Liver (tissue), 9 donors: Measurements from ENCODE around the gene INSIG2. TPM values are rescaled to one million over a fixed set of nuclear protein-coding genes. Genes with fewer than 3 reads are reported as not detected.

Experiments used
- DNase-seq: peaks from one replicate; pipeline ENCODE4 v3.0.0-alpha.2; 2017; ENCODE audit warnings: low spot score
- H3K27ac ChIP-seq, 2 donors: one replicate each; pipeline ENCODE4 v1.7.0; 2013; ENCODE audit warnings: inconsistent platforms in 2 of 2, low read length in 2 of 2, control low read depth in 1 of 2, low read depth in 1 of 2, mild to moderate bottlenecking in 1 of 2
- H3K27me3 ChIP-seq, 4 donors: one replicate each; pipeline versions ENCODE4 v1.6.1 to v1.7.0; 2013; ENCODE audit warnings: low read length in 3 of 4, inconsistent platforms in 1 of 4, mild to moderate bottlenecking in 1 of 4, moderate library complexity in 1 of 4; ENCODE audit not compliant: control insufficient read depth in 4 of 4, insufficient read depth in 4 of 4
- H3K36me3 ChIP-seq, 4 donors: one replicate each; pipeline versions ENCODE4 v1.6.1 to v1.7.0; 2013; ENCODE audit warnings: low read length in 3 of 4, mild to moderate bottlenecking in 3 of 4, low read depth in 1 of 4, moderate library complexity in 1 of 4; ENCODE audit not compliant: control insufficient read depth in 4 of 4, insufficient read depth in 3 of 4
- H3K4me1 ChIP-seq, 4 donors: one replicate each; pipeline versions ENCODE4 v1.6.1 to v1.7.0; 2013; ENCODE audit warnings: low read length in 3 of 4, mild to moderate bottlenecking in 3 of 4, moderate library complexity in 1 of 4; ENCODE audit not compliant: control insufficient read depth in 4 of 4, insufficient read depth in 4 of 4
- H3K4me3 ChIP-seq, 3 donors: one replicate each; pipeline versions ENCODE4 v1.6.1 to v1.7.0; 2013; ENCODE audit warnings: low read length in 3 of 3, control low read depth in 1 of 3, low read depth in 1 of 3, mild to moderate bottlenecking in 1 of 3
- H3K9ac ChIP-seq, 2 donors: one replicate each; pipeline ENCODE4 v1.7.0; 2013; ENCODE audit warnings: low read length in 2 of 2, mild to moderate bottlenecking in 2 of 2, moderate library complexity in 2 of 2, control low read depth in 1 of 2, low read depth in 1 of 2
- H3K9me3 ChIP-seq, 4 donors: one replicate each; pipeline versions ENCODE4 v1.6.1 to v1.7.0; 2013; ENCODE audit warnings: low read length in 3 of 4; ENCODE audit not compliant: control insufficient read depth in 4 of 4
- HNF4G ChIP-seq: IDR thresholded peaks from 2 replicates; pipeline ENCODE4 v1.6.1; 2016; ENCODE audit warnings: antibody characterized with exemption
- JUND ChIP-seq, 2 donors: IDR thresholded peaks; 2 replicates each; pipeline ENCODE4 v1.6.1; 2016; ENCODE audit warnings: antibody characterized with exemption in 2 of 2
- RAD21 ChIP-seq, 2 donors: IDR thresholded peaks; 2 replicates each; pipeline ENCODE4 v1.6.1; 2016; ENCODE audit warnings: antibody characterized with exemption in 2 of 2, mild to moderate bottlenecking in 2 of 2
- SP1 ChIP-seq: IDR thresholded peaks from 2 replicates; pipeline ENCODE4 v1.6.1; 2018; ENCODE audit warnings: antibody characterized with exemption, mild to moderate bottlenecking
- TAF1 ChIP-seq: conservative IDR thresholded peaks from 2 replicates; pipeline ENCODE4 v1.6.1; 2016; ENCODE audit warnings: antibody characterized with exemption, mild to moderate bottlenecking
- WGBS: extraction: QIAGEN DNeasy Blood & Tissue Kit; methylation state at CpG from one replicate; pipeline ENCODE4 v1.1.7; 2013; 5-methylcytosine and 5-hydroxymethylcytosine counted together
- polyA plus RNA-seq, 2 donors: library from polyadenylated mRNA; stranded (reverse) in 1 of 2; unstranded in 1 of 2; fragments of 200-250 nt in 1 of 2; fragments of >200 nt in 1 of 2; fragmentation: Nextera tagmentation in 1 of 2; extraction: Ambion mirVana in 1 of 2; gene quantifications; one replicate each; pipeline versions ENCODE4 v1.2.1 to v1.2.3, GENCODE V29; 2013 to 2015
- total RNA-seq, 2 donors: library from RNA; depleted of rRNA; stranded (reverse); fragments of >200 nt; gene quantifications; one replicate each; pipeline ENCODE4 v1.2.3, GENCODE V29; 2014
- TF ChIP-seq, protein P1 (sequence below): IDR thresholded peaks from 2 replicates; pipeline ENCODE4 v1.6.1; 2016; ENCODE audit warnings: antibody characterized with exemption
- TF ChIP-seq, protein P2 (sequence below): IDR thresholded peaks from 2 replicates; pipeline ENCODE4 v1.6.1; 2016; ENCODE audit warnings: antibody characterized with exemption
- TF ChIP-seq, protein P3 (sequence below): fragments of 150-350 bp; IDR thresholded peaks from 2 replicates; pipeline ENCODE4 v1.5.1; 2017; ENCODE audit warnings: improper control_type of control experiment, low read depth, low read length; ENCODE audit not compliant: missing input control
- TF ChIP-seq, protein P4 (sequence below): IDR thresholded peaks from 2 replicates; pipeline ENCODE4 v1.6.1; 2016; ENCODE audit warnings: antibody characterized with exemption, mild to moderate bottlenecking
- donor health status: healthy.
- donor health status: healthy.
- donor health status: healthy.
- donor health status: healthy.
- donor health status: healthy.

The INSIG2 gene
- total and polyA plus RNA-seq, 4 donors: 11.3 to 18.5 (median 15.6) TPM

DNA sequence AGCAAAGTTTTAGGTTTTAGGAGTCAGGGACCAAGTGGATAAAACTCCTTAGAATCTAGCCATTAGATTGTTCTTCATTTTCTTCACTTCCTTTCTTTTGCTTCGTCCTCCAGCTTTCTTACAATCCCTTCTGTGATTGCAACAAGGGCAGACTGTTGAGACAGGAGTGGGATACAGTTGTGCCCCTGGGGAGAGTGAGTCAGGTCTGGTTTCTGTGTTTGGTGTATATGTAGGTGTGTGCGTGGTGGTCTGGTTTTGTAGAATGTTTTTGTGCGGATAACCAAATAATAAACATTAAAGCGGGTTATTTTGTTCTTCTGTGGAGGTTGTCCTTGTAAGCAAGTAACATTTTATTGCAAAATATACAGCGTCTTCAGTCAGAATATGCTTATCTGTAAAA is 7.3 kb downstream of the INSIG2 start:
- no peak overlapping the region for H3K9ac ChIP-seq
- H3K9me3 ChIP-seq: no peaks in the 10 kb centered on the region
- peaks cover 0 to 17% (median 2%) of the 10 kb centered on the region in 4 donors for H3K36me3 ChIP-seq
- H3K4me3 ChIP-seq: no peak overlapping the region
- no peaks in the 10 kb centered on the region for H3K27me3 ChIP-seq
- H3K4me1 ChIP-seq: peaks cover 3 to 5% (median 4%) of the 10 kb centered on the region in 4 donors
- no peak for DNase-seq
- TF ChIP-seq SP1: no peak
- TF ChIP-seq, protein P1, sequence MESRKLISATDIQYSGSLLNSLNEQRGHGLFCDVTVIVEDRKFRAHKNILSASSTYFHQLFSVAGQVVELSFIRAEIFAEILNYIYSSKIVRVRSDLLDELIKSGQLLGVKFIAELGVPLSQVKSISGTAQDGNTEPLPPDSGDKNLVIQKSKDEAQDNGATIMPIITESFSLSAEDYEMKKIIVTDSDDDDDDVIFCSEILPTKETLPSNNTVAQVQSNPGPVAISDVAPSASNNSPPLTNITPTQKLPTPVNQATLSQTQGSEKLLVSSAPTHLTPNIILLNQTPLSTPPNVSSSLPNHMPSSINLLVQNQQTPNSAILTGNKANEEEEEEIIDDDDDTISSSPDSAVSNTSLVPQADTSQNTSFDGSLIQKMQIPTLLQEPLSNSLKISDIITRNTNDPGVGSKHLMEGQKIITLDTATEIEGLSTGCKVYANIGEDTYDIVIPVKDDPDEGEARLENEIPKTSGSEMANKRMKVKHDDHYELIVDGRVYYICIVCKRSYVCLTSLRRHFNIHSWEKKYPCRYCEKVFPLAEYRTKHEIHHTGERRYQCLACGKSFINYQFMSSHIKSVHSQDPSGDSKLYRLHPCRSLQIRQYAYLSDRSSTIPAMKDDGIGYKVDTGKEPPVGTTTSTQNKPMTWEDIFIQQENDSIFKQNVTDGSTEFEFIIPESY: no peak
- no peak for TF ChIP-seq JUND (IDR thresholded peaks at IDR 0.05)
- TF ChIP-seq, protein P2, sequence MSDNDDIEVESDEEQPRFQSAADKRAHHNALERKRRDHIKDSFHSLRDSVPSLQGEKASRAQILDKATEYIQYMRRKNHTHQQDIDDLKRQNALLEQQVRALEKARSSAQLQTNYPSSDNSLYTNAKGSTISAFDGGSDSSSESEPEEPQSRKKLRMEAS: no peak
- no peak for TF ChIP-seq RAD21 (IDR thresholded peaks at IDR 0.05)
- TF ChIP-seq HNF4G: no peak
- TF ChIP-seq, protein P3, sequence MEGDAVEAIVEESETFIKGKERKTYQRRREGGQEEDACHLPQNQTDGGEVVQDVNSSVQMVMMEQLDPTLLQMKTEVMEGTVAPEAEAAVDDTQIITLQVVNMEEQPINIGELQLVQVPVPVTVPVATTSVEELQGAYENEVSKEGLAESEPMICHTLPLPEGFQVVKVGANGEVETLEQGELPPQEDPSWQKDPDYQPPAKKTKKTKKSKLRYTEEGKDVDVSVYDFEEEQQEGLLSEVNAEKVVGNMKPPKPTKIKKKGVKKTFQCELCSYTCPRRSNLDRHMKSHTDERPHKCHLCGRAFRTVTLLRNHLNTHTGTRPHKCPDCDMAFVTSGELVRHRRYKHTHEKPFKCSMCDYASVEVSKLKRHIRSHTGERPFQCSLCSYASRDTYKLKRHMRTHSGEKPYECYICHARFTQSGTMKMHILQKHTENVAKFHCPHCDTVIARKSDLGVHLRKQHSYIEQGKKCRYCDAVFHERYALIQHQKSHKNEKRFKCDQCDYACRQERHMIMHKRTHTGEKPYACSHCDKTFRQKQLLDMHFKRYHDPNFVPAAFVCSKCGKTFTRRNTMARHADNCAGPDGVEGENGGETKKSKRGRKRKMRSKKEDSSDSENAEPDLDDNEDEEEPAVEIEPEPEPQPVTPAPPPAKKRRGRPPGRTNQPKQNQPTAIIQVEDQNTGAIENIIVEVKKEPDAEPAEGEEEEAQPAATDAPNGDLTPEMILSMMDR: no peak
- TF ChIP-seq TAF1: no peak
- 93% methylated on average over 5 of the region's 5 CpGs for WGBS
- no peak overlapping the region for H3K27ac ChIP-seq

DNA sequence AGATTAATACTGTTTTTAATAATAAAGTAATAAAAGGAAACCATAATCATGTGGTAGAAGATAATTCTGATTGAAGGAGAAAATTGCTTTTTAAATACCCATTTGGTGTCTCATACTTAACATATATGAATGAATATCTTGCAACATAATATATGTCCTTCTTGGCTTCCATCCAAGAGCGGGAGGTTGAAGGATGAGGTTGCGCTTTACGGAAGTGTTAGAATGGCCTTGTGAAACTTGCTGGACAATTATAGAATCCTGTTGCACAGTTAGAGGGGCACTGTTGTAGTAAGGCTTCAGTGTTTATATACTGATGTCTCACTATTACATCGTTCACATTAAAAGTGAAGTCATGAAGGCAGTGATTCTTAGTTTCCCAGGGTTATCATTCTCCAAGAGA is 9.4 kb downstream of the INSIG2 start:
- H3K4me1 ChIP-seq: peaks cover 0 to 3% (median under 1%) of the 10 kb centered on the region in 4 donors
- H3K9ac ChIP-seq: no peak overlapping the region
- TF ChIP-seq, protein P4, sequence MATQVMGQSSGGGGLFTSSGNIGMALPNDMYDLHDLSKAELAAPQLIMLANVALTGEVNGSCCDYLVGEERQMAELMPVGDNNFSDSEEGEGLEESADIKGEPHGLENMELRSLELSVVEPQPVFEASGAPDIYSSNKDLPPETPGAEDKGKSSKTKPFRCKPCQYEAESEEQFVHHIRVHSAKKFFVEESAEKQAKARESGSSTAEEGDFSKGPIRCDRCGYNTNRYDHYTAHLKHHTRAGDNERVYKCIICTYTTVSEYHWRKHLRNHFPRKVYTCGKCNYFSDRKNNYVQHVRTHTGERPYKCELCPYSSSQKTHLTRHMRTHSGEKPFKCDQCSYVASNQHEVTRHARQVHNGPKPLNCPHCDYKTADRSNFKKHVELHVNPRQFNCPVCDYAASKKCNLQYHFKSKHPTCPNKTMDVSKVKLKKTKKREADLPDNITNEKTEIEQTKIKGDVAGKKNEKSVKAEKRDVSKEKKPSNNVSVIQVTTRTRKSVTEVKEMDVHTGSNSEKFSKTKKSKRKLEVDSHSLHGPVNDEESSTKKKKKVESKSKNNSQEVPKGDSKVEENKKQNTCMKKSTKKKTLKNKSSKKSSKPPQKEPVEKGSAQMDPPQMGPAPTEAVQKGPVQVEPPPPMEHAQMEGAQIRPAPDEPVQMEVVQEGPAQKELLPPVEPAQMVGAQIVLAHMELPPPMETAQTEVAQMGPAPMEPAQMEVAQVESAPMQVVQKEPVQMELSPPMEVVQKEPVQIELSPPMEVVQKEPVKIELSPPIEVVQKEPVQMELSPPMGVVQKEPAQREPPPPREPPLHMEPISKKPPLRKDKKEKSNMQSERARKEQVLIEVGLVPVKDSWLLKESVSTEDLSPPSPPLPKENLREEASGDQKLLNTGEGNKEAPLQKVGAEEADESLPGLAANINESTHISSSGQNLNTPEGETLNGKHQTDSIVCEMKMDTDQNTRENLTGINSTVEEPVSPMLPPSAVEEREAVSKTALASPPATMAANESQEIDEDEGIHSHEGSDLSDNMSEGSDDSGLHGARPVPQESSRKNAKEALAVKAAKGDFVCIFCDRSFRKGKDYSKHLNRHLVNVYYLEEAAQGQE: no peak
- no peak overlapping the region for H3K27ac ChIP-seq
- no peaks in the 10 kb centered on the region for H3K27me3 ChIP-seq
- no peak overlapping the region for H3K4me3 ChIP-seq
- no peak for DNase-seq
- 81% methylated on average over 4 of the region's 4 CpGs for WGBS
- peaks cover 0 to 18% (median 3%) of the 10 kb centered on the region in 4 donors for H3K36me3 ChIP-seq
- H3K9me3 ChIP-seq: no peaks in the 10 kb centered on the region
